ACC112 (cell line): ENCODE results near the gene TNFRSF8.
A peak's percentile ranks its signal among the peaks of the same experiment; 100 is the strongest.

ENCODE experiments used
- H2AFZ ChIP-seq: fragments of 200-600 bp; sonication (generic); one replicate; pipeline ENCODE4 v1.6.0; 2017; ENCODE audit warnings: antibody characterized with exemption, low read length; ENCODE audit not compliant: unreplicated experiment
- H3K27ac ChIP-seq: fragments of 200-600 bp; sonication (generic); 2 replicates; pipeline ENCODE4 v1.5.1; 2014; ENCODE audit warnings: low read depth, mild to moderate bottlenecking, antibody characterized with exemption, low read length, moderate library complexity
- H3K27me3 ChIP-seq: fragments of 200-600 bp; sonication (generic); 2 replicates; pipeline ENCODE4 v1.6.1; 2014; ENCODE audit warnings: mild to moderate bottlenecking, antibody characterized with exemption, low read length, moderate library complexity, mixed read lengths; ENCODE audit not compliant: insufficient read depth
- H3K36me3 ChIP-seq: fragments of 200-600 bp; sonication (generic); 2 replicates; pipeline ENCODE4 v1.6.1; 2016; ENCODE audit warnings: mild to moderate bottlenecking, antibody characterized with exemption, low read length, moderate library complexity, mixed read lengths; ENCODE audit not compliant: insufficient read depth
- H3K4me1 ChIP-seq: fragments of 200-600 bp; sonication (generic); one replicate; pipeline ENCODE4 v1.6.1; 2016; ENCODE audit warnings: low read length, mixed read lengths; ENCODE audit not compliant: insufficient read depth, unreplicated experiment, control insufficient read depth
- H3K4me3 ChIP-seq: fragments of 200-600 bp; sonication (generic); 2 replicates; pipeline ENCODE4 v1.5.1; 2014; ENCODE audit warnings: mild to moderate bottlenecking, low read depth, low read length
- H3K79me2 ChIP-seq: fragments of 200-600 bp; sonication (generic); one replicate; pipeline ENCODE4 v1.6.0; 2016; ENCODE audit warnings: low read length; ENCODE audit not compliant: control insufficient read depth, unreplicated experiment, insufficient read depth

Gene TNFRSF8

DNA sequence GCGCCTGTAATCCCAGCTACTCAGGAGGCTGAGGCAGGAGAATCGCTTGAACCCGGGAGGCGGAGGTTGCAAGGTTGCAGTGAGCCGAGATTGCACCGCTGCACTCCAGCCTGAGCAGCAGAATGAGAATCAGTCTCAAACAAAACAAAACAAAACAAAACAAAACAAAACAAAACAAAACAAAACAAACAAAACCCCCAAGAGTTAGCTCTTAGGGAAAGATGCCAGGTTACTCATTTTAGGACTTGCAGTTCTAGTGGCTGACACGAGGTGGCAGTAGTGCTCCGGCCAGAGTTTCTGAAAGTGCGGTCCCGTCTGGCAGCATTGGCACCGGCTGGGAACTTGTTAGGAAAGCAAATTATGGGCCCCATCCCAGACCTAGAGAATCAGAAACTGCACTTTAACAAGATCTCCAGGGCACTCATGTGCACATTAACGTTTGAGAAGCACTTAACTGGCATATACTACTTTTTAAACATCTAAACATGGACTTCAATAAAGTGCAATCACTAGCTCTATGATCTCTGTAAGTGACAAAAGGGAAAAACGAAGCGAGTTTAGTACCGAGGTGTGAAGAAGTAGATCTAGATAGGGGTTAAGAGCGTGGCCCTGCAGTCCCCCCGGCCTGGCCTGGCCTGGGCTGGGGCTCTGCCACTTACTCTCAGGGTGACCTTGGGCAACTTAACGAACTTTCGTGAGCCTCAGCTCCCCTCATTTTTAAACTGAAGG lies 61.8 kb downstream of the TNFRSF8 start:
- no peak overlapping the region for H3K4me3 ChIP-seq
- H3K36me3 ChIP-seq = no peaks in the 10 kb centered on the region
- peak overlapping the region; percentile 44 for H2AFZ ChIP-seq
- no peak overlapping the region for H3K27ac ChIP-seq
- no peaks in the 10 kb centered on the region for H3K27me3 ChIP-seq
- H3K79me2 ChIP-seq = no peaks in the 10 kb centered on the region
- H3K4me1 ChIP-seq = peaks cover 4% of the 10 kb centered on the region

DNA sequence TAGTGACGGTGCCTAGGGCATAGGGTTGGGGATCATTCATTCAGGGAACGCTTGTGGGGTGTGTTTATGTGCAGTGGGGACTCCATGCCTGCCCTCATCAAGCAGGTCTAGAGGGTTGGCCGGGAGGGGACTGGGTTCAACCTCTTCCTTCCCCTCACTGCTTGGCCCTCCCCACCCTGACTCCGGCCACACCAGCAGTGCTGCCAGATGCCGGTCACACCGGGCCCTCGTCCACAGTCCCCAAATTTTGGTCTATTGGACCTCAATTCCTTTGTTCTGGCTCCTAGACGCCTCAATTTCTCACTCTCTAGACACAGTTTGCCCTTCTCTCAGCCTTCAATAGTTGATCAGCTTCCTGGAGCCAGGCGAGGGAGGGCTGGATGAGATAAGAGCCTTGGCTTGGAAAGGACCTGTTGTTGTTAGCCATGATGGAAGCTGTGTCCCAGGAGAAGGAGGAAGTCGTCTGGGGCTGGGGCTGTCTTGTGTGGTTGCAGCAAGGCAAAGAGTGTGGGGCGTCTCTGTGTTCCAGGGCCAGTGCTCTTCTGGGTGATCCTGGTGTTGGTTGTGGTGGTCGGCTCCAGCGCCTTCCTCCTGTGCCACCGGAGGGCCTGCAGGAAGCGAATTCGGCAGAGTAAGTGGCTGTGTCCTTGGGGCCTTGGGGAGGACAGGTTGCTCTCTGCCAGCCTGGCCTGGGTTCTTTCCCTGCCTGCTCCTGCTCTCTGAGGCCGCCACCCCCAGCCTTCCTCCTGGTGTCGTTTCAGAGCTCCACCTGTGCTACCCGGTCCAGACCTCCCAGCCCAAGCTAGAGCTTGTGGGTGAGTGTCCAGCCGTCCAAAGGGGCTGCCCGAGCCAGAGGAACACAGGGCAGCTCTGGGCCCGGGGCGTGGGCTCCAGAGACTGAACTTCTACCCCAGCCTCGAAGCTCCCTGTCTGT lies 62.6 kb downstream of the TNFRSF8 start:
- Histone ChIP-seq H3K79me2 (no peaks in the 10 kb centered on the region), H3K36me3 (no peaks in the 10 kb centered on the region), H3K27ac (no peak overlapping the region), H3K4me1 (peaks cover 4% of the 10 kb centered on the region), H3K4me3 (no peak overlapping the region), H3K27me3 (no peaks in the 10 kb centered on the region), H2AFZ (no peak overlapping the region)

DNA sequence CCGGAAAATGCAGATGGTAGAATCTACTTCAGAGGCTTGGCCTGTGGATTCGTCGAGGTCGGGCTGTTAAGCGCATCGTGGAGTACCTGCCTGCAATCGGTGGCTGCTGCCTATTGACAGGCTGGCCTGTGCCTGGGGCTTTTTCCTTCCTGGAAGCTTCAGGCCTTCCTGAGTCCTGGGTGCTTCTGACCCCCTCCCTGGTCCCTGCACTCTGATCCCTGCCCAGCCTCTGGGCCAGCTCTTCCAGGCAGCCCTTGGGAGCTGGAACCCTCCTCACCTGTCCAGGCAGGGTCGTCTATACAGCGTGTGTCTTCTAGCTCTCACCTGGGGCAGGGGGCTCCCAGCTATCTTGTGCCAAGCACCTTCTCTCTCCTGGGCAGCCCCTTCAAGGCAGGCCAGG lies 63.7 kb downstream of the TNFRSF8 start:
- Histone ChIP-seq H3K36me3 (no peaks in the 10 kb centered on the region), H3K79me2 (no peaks in the 10 kb centered on the region), H3K27ac (no peak overlapping the region), H3K4me3 (no peak overlapping the region), H2AFZ (no peak overlapping the region), H3K27me3 (no peaks in the 10 kb centered on the region), H3K4me1 (peaks cover 4% of the 10 kb centered on the region)

DNA sequence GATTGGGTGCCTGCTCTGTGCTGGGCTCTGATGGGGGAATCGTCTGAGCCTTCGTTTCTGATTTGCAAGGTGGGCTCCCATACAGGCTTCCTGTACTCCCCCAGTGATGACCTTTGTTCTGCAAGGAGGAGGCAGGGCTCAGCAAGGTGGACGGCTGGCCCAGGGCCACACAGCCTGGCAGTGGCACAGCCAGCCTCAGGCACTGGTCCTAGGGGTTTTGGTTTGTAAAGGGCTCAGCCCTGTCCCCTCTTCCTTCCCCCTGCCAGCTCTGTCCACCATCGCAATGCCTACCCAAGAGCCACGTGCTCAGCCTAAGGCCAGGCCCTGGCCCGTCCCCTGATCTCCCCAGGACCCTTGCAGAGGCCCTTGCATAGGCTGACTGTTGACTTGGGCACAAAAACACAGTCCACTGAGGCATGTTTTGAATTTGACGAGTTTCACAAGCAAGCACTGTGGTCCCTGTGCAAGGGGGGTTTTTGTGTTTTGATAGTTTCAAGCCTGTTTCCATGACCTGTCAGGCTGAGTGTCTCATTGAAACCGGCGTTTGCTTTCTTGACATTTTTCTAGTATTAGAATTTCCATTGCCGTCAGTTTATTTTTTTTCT lies 64.2 kb downstream of the TNFRSF8 start:
- no peaks in the 10 kb centered on the region for H3K27me3 ChIP-seq
- no peaks in the 10 kb centered on the region for H3K79me2 ChIP-seq
- no peak overlapping the region for H3K4me3 ChIP-seq
- H2AFZ ChIP-seq = no peak overlapping the region
- H3K4me1 ChIP-seq = peaks cover 9% of the 10 kb centered on the region
- no peaks in the 10 kb centered on the region for H3K36me3 ChIP-seq
- H3K27ac ChIP-seq = no peak overlapping the region

DNA sequence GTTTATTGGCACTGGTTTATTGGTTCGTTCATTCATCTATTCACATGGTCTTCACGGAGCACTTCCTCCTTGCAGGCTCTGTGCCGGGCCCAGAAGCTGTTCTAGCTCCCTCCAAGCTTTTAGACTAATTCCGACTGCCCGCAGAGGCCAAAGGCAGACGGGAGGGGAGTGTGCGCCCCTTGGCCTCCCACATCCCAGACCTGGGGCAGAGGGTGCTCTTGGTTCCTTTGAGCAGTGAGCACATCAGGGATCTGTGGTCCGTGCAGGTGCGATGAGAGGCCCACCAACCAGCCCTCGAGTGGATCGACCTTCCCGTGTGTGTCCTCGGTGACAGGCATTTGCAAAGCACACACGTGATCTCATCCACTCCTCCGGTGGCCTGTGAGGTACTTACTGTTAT lies 65.0 kb downstream of the TNFRSF8 start:
- H3K4me1 ChIP-seq = peaks cover 15% of the 10 kb centered on the region
- H3K4me3 ChIP-seq = no peak overlapping the region
- H3K27ac ChIP-seq = no peak overlapping the region
- H3K27me3 ChIP-seq = no peaks in the 10 kb centered on the region
- no peak overlapping the region for H2AFZ ChIP-seq
- no peaks in the 10 kb centered on the region for H3K79me2 ChIP-seq
- no peaks in the 10 kb centered on the region for H3K36me3 ChIP-seq

DNA sequence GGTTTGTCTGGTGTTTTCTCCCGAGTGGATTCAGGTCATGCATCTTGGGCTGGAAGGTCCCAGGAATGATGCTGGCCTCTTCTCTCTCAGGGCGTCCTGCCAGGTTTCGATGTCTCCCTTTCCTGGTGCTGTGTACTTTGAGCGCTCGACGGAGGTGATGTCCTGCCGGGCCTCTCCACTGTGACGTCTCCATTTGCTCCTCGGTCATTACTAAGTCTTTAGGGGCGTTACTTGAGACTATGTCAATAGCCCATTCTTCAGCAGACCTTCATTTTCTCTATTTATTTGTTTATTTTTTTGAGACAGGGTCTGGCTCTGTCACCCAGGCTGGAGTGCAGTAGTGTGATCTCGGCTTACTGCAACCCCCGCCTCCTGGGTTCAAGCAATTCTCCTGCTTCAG lies 66.5 kb downstream of the TNFRSF8 start:
- H3K27me3 ChIP-seq = no peaks in the 10 kb centered on the region
- no peak overlapping the region for H3K27ac ChIP-seq
- H3K79me2 ChIP-seq = no peaks in the 10 kb centered on the region
- peaks cover 15% of the 10 kb centered on the region for H3K4me1 ChIP-seq
- H3K4me3 ChIP-seq = no peak overlapping the region
- no peaks in the 10 kb centered on the region for H3K36me3 ChIP-seq
- no peak overlapping the region for H2AFZ ChIP-seq

DNA sequence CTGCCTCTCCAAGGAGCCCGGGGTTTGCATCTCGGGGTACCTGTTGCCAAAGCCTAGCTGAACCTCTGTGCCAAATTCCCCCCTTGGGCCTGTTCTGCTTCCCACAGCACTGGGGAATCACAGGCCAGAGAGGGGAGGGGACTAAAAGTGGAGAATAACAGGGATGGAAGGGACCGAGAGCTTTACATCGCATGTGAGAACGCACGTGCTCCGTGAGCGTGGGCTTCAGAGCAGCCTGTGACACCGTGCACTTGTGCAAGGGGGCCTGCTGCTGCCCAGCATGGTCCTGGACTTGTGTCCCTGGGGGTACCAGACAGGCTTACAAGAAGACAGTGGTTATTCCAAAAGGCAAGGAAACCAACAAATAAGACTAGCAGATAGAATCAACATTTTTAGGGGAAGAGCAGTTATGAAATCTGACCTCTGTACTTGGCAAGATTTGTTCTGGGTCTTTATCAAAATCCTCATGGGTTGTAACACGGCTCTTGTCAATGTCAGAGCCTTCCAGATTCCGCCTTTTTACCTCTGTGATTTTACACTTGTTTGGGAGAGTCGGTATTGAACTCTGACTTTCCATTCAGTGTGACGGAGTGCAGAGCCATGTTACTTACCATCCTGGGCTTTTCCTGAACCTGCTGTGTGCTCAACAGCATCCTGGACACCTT lies 67.5 kb downstream of the TNFRSF8 start:
- Histone ChIP-seq H2AFZ (no peak overlapping the region), H3K4me1 (peaks cover 15% of the 10 kb centered on the region), H3K27me3 (no peaks in the 10 kb centered on the region), H3K79me2 (no peaks in the 10 kb centered on the region), H3K36me3 (no peaks in the 10 kb centered on the region), H3K4me3 (no peak overlapping the region), H3K27ac (no peak overlapping the region)

DNA sequence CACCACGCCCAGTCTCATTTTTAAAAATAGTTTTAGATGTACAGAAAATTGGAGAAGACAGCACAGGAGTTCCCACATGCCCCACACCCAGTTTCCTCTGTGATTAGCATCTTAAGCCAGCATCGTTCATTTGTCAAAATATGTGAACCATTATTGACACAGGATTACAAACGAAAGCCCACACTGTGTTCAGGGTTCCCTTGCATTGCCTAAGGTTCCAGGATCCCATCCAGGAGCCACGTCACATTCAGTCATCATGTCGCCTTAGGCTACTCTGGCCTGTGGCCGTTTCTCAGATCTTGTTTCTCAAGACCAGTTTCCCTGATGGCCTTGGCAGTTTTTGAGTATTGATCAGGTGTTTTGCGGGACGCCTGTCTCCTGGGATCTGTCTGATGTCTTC lies 69.0 kb downstream of the TNFRSF8 start:
- H3K79me2 ChIP-seq = no peaks in the 10 kb centered on the region
- H3K4me3 ChIP-seq = no peak overlapping the region
- H3K36me3 ChIP-seq = no peaks in the 10 kb centered on the region
- no peaks in the 10 kb centered on the region for H3K27me3 ChIP-seq
- no peak overlapping the region for H2AFZ ChIP-seq
- H3K27ac ChIP-seq = peak overlapping the region; percentile 65
- peaks cover 20% of the 10 kb centered on the region for H3K4me1 ChIP-seq

DNA sequence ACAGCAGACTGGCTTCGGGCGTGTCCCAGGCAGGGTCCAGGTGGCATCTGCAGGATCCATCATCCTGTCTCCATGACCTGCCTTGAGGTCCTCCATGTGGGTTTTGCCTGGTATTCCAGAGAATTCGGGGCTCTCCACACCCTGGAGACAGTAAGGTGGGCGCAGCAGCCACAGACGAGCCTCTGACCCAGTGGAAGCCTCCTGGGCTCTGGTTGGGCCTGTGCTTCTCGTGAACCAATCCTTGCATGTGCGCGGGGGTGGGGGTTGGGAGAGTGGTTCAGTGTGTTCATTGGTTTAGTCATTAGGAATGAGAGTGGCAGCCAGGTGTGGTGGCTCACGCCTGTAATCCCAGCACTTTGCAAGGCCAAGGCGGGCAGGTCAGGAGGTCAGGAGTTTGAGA lies 71.6 kb downstream of the TNFRSF8 start:
- H3K4me3 ChIP-seq = no peak overlapping the region
- no peak overlapping the region for H3K27ac ChIP-seq
- H3K36me3 ChIP-seq = no peaks in the 10 kb centered on the region
- H3K27me3 ChIP-seq = no peaks in the 10 kb centered on the region
- H3K79me2 ChIP-seq = no peaks in the 10 kb centered on the region
- H2AFZ ChIP-seq = no peak overlapping the region
- H3K4me1 ChIP-seq = peaks cover 20% of the 10 kb centered on the region

DNA sequence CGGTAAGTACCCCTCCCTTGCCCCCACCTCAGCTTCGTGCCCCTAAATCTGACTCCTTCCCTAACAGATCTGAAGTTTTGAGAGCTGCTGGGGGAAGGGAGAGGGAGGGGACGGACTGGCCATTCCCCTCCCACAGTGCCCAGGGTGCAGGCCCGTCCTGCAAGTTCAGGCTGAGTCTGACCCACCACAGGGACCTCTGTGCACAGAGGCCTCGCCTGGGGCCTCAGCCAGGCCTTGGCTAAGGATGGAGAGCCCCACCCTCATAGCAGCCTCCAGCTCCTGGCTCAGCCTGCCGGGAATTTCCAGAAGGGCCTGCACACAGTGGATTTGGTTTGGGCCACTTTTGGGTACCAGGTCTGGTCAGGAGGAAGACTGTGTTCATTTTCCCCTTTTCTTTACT lies 72.5 kb downstream of the TNFRSF8 start:
- Histone ChIP-seq H3K36me3 (no peaks in the 10 kb centered on the region), H3K27ac (peak overlapping the region; percentile 14; the same call in 1 of the 2 replicates), H3K4me1 (peaks cover 20% of the 10 kb centered on the region), H3K4me3 (no peak overlapping the region), H3K79me2 (no peaks in the 10 kb centered on the region), H2AFZ (no peak overlapping the region), H3K27me3 (no peaks in the 10 kb centered on the region)
